ENCODE results near the gene CRACDL.

CRACDL gene

DNA sequence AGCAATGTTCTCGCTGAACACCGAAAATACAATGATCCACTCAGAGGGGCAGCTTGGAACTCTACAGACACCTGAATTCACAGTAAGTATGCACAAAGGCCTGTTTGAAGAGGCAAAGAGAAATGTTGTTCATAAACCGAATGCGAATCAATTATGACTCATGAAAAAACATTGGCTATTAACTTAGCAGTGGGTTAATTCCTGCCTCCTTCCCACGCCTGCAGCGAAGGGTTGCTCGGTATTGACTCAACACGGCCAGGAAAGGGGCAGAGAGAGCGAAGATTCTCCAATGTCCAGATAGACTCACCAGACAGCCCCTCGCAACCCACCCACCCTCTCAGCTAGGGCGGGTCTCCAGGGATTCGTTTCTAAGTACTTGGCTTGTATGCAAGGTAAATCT lies 9.4 kb downstream of the CRACDL start:
- no peak for DNase-seq (ENCODE audit: low read depth)

DNA sequence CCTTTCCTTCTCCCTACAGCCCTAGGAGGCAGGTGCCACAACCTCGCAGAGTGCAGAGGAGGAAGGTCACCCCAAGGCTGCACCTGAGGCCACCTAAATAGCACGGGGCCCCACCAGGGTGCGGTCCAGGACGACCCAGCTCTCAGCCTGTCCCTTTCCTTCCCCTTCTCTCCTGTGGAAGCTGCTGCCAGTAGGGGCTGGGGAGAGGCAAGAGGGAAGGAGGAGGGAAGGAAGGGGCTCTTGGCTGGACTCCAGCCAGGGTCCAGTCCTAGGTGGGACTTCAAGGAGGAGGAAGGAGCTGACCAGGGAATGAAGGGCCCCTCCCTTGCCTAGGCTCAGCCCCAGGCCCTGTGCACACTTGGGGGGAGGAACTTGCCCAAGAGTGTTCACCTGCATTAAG lies 11.1 kb downstream of the CRACDL start:
- DNase-seq (ENCODE audit: low read depth) = no peak

GRCh38 chr2:98924038-98924830 lies 11.8 kb downstream of the CRACDL start:
- DNase-seq (ENCODE audit: low read depth) = no peak

- DNase-seq (ENCODE audit: low read depth) = no peak
Observed at GRCh38 chr2:98923244-98923940, 12.6 kb downstream of the CRACDL start.

DNA sequence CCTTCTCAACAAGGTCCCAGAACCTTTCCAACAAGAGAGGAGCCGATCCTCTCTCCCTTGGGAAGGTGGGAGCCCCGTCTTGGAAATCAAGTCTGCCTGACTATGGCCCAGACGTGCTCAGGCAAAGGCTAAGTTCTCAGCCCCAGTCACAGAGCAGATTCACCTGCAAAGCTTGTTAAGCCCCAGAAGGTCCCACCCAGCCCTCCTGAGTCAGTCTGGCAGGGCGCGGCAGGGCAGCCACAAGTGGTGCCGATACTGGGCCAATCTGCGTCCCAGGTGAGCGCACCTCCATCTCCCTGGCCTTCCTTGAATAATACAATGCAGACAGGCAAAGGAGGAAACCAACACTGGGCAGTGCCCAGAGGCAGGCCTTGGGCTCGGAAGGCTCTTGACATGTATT lies 15.0 kb downstream of the CRACDL start:
- DNase-seq (ENCODE audit: low read depth) = no peak

- peak; percentile 87 for DNase-seq (ENCODE audit: low read depth)
Observed at GRCh38 chr2:98917031-98917471, 19.0 kb downstream of the CRACDL start.

GRCh38 chr2:98915751-98916358 lies 20.2 kb downstream of the CRACDL start:
- DNase-seq (ENCODE audit: low read depth) = peak; percentile 31

DNA sequence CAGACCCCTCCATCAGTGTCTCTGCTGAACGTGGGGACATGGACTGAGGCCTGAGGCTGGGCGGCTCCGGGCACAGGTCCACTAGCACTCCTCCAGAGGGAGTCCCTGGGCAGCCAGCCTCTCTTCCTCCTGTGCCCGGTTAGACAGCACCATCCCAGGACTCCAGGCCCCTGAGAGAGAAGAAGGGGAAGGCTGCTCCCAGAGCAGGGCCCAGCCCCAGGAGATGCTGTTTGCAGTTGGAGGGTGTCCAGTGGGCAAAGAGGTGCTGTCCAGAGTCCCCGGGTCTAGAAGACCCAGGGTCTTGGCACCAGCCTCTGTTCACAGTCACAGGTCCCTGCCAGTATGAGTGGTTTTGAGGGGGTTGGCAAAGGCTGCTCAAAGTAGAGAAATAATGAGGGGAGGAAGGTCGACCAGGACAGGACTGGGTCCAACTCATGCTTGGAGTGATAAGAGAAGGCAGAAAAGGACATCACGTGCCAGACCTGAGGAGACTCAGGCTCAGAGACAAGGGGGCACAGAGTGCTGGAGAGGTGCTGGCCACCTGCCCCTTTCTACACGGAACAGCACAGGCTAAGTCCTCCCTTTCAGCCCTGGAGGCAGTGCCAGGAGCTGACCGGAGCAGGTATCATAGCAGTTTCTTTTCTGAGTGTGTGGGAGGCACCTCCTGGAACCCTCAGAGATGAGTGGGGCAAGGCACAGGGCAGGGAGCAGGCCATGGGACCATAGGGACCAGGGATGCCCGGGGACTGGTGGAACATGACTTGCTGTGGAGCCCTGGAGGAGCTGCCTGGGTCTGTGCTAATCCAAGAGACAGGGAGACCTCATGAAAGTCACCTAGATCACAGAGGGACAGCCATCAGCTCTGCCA lies 21.1 kb downstream of the CRACDL start:
- DNase-seq (ENCODE audit: low read depth) = no peak

GRCh38 chr2:98913916-98914712 lies 21.9 kb downstream of the CRACDL start:
- no peak for DNase-seq (ENCODE audit: low read depth)

DNA sequence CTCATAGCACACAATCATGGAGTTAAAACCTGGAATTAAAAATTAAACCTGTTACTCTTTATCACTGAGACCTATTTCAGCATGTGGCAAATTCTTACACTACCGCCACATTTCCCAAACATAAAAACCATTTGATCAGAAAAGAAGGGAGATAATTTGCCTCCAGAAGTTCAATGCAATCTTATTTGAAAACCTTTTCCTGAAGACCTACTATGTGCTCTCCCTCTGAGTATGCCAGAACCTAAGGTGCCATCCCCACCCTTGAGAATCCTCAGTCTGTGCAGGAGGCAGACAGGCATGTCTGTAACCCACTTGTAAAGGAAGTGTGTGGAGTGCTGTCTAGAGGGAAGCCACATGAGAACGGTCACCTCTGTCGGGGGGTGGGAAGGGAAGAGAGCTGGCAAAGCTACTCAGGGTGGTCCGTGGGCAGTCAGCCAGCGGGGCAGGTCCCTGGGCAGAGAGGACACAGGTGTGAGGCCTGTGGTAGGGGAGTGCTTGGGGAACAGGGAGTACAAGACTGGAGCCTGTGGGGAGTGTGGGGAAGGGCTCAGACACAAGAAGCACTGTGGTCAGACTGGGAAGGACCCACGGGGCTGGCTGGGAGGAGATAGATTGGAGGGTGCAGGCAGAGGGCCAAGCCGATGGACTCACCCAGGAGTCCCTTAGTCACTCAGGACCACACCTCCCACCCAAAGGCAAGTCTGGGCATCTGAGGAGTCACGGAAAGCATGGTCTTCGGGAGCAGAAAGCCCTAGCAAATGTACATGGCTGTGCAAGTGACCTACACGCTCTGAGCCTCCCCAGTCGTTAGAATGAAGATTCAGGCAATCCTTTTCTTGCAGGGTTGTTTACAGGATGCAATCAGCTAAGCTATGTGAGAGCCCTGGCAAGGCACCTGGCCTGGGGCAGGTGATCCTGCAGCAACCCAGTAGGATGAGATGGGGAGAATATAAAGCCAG lies 22.8 kb downstream of the CRACDL start:
- no peak for DNase-seq (ENCODE audit: low read depth)

GRCh38 chr2:98912221-98912851 lies 23.7 kb downstream of the CRACDL start:
- peak; percentile 78 for DNase-seq (ENCODE audit: low read depth)

- DNase-seq (ENCODE audit: low read depth) = no peak
Observed at GRCh38 chr2:98911376-98912154, 24.5 kb downstream of the CRACDL start.

DNA sequence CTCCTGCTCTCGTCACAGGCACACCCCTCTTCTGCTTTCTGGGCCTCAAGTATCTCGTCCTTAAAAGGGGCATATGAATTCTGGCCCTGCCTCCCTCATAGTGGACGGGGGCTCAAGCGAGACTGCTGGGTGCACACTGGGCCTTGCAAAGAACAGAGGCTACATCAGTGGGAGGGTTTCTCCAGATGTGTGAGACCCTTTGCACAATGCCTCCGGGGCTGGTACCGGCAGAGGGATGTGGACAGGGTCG lies 25.0 kb downstream of the CRACDL start:
- DNase-seq (ENCODE audit: low read depth) = no peak

GRCh38 chr2:98910349-98911125 lies 25.5 kb downstream of the CRACDL start:
- no peak for DNase-seq (ENCODE audit: low read depth)

GRCh38 chr2:98909317-98910211 lies 26.5 kb downstream of the CRACDL start:
- DNase-seq (ENCODE audit: low read depth) = peak; percentile 56

DNA sequence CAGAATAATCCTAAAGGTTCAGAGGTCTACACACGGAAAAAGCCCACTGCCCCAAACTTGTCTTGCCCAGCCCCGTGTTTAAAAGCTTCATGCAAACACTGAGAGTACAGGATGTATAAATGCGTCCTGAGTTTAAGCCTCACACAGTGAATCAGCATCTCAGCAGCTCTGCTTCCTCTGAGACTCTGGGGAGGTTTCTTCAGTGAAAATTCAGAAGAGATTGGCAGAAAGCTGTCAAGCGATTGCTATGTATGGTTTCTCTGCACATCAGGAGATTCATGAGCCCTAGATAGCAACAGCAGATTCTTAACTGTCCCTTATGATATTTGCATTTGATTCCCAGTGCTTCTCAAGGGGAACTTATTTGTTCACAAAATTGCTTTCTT lies 27.1 kb downstream of the CRACDL start:
- DNase-seq (ENCODE audit: low read depth) = peak; percentile 38

Measured in ELR (cell line).